ENCODE data around the gene CASR.
A peak's percentile ranks its signal among the peaks of the same experiment; 100 is the strongest.

Gene CASR

GRCh38 chr3:122258757-122259371 is 75.4 kb downstream of the CASR start:
- DNase-seq (ENCODE audit: low spot score): peak; percentile 38

- no peak for DNase-seq (ENCODE audit: low spot score)
Measured at GRCh38 chr3:122260206-122260605, 76.7 kb downstream of the CASR start.

- DNase-seq (ENCODE audit: low spot score): no peak
Measured at GRCh38 chr3:122263058-122263457, 79.6 kb downstream of the CASR start.

GRCh38 chr3:122263974-122264588 is 80.6 kb downstream of the CASR start:
- DNase-seq (ENCODE audit: low spot score): no peak

GRCh38 chr3:122265957-122266356 is 82.5 kb downstream of the CASR start:
- peak; percentile 22 for DNase-seq (ENCODE audit: low spot score)

- no peak for DNase-seq (ENCODE audit: low spot score)
Measured at GRCh38 chr3:122268257-122269024, 85.0 kb downstream of the CASR start.

- DNase-seq (ENCODE audit: low spot score): no peak
Measured at GRCh38 chr3:122269045-122269444, 85.6 kb downstream of the CASR start.

GRCh38 chr3:122271246-122271898 is 87.9 kb downstream of the CASR start:
- DNase-seq (ENCODE audit: low spot score): no peak

- no peak for DNase-seq (ENCODE audit: low spot score)
Measured at GRCh38 chr3:122272879-122273278, 89.4 kb downstream of the CASR start.

GRCh38 chr3:122273498-122273897 is 90.0 kb downstream of the CASR start:
- DNase-seq (ENCODE audit: low spot score): no peak

GRCh38 chr3:122281891-122282290 is 98.4 kb downstream of the CASR start:
- DNase-seq (ENCODE audit: low spot score): no peak

GRCh38 chr3:122283796-122284445 is 100.5 kb downstream of the CASR start:
- no peak for DNase-seq (ENCODE audit: low spot score)

GRCh38 chr3:122284486-122284885 is 101.0 kb downstream of the CASR start:
- no peak for DNase-seq (ENCODE audit: low spot score)

GRCh38 chr3:122294359-122294758 is 110.9 kb downstream of the CASR start:
- no peak for DNase-seq (ENCODE audit: low spot score)

- DNase-seq (ENCODE audit: low spot score): no peak
Measured at GRCh38 chr3:122295266-122296062, 112.0 kb downstream of the CASR start.

- no peak for DNase-seq (ENCODE audit: low spot score)
Measured at GRCh38 chr3:122298239-122298638, 114.8 kb downstream of the CASR start.

- DNase-seq (ENCODE audit: low spot score): no peak
Measured at GRCh38 chr3:122299215-122299614, 115.7 kb downstream of the CASR start.

- no peak for DNase-seq (ENCODE audit: low spot score)
Measured at GRCh38 chr3:122299872-122300460, 116.5 kb downstream of the CASR start.

- DNase-seq (ENCODE audit: low spot score): no peak
Measured at GRCh38 chr3:122301063-122301462, 117.6 kb downstream of the CASR start.

- DNase-seq (ENCODE audit: low spot score): no peak
Measured at GRCh38 chr3:122305818-122306621, 122.6 kb downstream of the CASR start.
